HG02678 (cell line): ENCODE data around the gene SIRT7.

Source experiments
- ATAC-seq: cut with Tn5 transposase; IDR thresholded peaks from one replicate; pipeline ENCODE4 v1.9.1; 2021; ENCODE audit warnings: mild to moderate bottlenecking, moderate library complexity; ENCODE audit not compliant: unreplicated experiment

SIRT7 gene

GRCh38 chr17:81917565-81918332 lies at the start of gene SIRT7:
Gene SIRT7, minus strand, starts transcription at chr17:81918176. Its CDS starts 45 bp downstream, at chr17:81918131.
- ATAC-seq, result peak; percentile 69

GRCh38 chr17:81967244-81967532 lies 49.2 kb upstream of the SIRT7 start:
- ATAC-seq, result no peak

GRCh38 chr17:81966343-81967243 lies 48.6 kb upstream of the SIRT7 start:
- ATAC-seq, result no peak

GRCh38 chr17:81964081-81964849 lies 46.3 kb upstream of the SIRT7 start:
- no peak for ATAC-seq

- no peak for ATAC-seq
Observed at GRCh38 chr17:81962499-81963441, 44.8 kb upstream of the SIRT7 start.

- no peak for ATAC-seq
Observed at GRCh38 chr17:81961521-81962498, 43.8 kb upstream of the SIRT7 start.

- ATAC-seq, result no peak
Observed at GRCh38 chr17:81961087-81961511, 43.1 kb upstream of the SIRT7 start, which contains the start of gene NOTUM. Gene NOTUM, minus strand, starts transcription at chr17:81961187. Its CDS starts 278 bp downstream, at chr17:81960909.

- no peak for ATAC-seq
Observed at GRCh38 chr17:81960130-81960958, 42.4 kb upstream of the SIRT7 start.

- ATAC-seq, result peak; percentile 67
Observed at GRCh38 chr17:81959362-81960129, 41.6 kb upstream of the SIRT7 start.

- ATAC-seq, result no peak
Observed at GRCh38 chr17:81958633-81959342, 40.8 kb upstream of the SIRT7 start.

GRCh38 chr17:81957691-81958432 lies 39.9 kb upstream of the SIRT7 start:
- ATAC-seq, result no peak

- ATAC-seq, result no peak
Observed at GRCh38 chr17:81956607-81957589, 38.9 kb upstream of the SIRT7 start.

GRCh38 chr17:81955756-81956544 lies 38.0 kb upstream of the SIRT7 start:
- ATAC-seq, result no peak
